Endothelial cell of umbilical vein (primary cell): Measurements from ENCODE around the gene ZNF512.

Experiments
- POLR2A ChIP-seq: IDR thresholded peaks from 2 replicates; pipeline ENCODE4 v1.6.1; 2012; ENCODE audit warnings: low read depth, mild to moderate bottlenecking, control low read depth, low read length
- TF ChIP-seq, protein P1 (sequence below), 2 donors: IDR thresholded peaks; 1 replicate in 1 of 2; 2 replicates in 1 of 2; pipeline ENCODE4 v1.5.1; 2011; ENCODE audit warnings: low read length in 2 of 2, mild to moderate bottlenecking in 2 of 2, moderate library complexity in 2 of 2, control low read depth in 1 of 2, inconsistent platforms in 1 of 2, low read depth in 1 of 2; ENCODE audit not compliant: insufficient read depth in 1 of 2; ENCODE audit errors: extremely low read depth in 1 of 2

DNA sequence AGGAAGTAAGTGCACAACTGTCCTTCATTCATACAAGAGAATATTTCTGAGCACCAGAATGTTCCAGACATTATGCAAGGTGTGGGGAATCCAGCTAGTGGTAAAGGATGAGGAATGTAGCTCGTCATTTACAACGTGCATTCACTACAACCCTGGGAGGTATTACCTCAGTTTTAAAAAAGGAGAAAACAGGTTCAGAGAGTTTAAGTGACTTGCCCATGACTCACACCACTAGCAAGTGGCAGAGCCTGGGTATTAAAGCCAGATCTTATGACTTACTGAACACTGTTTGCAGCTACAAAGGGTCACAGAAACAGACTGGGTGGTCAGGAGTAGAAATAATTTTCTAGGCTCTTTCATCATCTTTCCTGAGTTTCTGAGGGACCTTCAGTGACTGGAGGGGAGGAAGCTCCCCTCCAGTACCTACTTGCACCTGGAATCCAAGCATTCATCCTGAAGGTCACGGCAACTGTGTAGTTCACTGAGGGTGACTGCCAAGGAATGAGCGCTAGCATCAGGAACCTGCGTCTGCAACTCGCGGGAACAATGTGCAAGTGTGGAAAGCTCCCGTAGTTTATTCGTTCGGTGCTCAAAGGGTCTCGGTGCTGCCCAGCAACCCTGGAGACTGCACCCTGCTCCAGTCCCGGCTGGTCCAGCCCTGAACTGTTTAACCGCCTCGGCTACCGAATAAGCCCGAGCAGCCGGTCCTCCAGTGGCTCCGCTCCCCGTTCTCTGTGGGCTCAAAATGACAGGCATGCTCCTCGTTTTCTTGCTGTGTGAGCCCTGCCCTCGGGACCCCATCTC is 45.3 kb downstream of the ZNF512 start:
- TF ChIP-seq, protein P1, sequence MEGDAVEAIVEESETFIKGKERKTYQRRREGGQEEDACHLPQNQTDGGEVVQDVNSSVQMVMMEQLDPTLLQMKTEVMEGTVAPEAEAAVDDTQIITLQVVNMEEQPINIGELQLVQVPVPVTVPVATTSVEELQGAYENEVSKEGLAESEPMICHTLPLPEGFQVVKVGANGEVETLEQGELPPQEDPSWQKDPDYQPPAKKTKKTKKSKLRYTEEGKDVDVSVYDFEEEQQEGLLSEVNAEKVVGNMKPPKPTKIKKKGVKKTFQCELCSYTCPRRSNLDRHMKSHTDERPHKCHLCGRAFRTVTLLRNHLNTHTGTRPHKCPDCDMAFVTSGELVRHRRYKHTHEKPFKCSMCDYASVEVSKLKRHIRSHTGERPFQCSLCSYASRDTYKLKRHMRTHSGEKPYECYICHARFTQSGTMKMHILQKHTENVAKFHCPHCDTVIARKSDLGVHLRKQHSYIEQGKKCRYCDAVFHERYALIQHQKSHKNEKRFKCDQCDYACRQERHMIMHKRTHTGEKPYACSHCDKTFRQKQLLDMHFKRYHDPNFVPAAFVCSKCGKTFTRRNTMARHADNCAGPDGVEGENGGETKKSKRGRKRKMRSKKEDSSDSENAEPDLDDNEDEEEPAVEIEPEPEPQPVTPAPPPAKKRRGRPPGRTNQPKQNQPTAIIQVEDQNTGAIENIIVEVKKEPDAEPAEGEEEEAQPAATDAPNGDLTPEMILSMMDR (IDR thresholded peaks at IDR 0.05; ENCODE audit: extremely low read depth in 1 of 2, insufficient read depth in 1 of 2, low read depth in 1 of 2, low read length in 2 of 2): no peak
- TF ChIP-seq POLR2A: no peak
